NCI-H226 (cell line): ENCODE results near the gene PPFIA1.

Experiments used
- DNase-seq: peaks from one replicate; pipeline ENCODE4 v3.0.0-alpha.2; 2015

PPFIA1 gene

GRCh38 chr11:70299636-70300035, 29.1 kb downstream of the PPFIA1 start:
- DNase-seq: no peak

- DNase-seq: no peak
These were observed 30.7 kb downstream of the PPFIA1 start for GRCh38 chr11:70301191-70301590.

- no peak for DNase-seq
These were observed 31.4 kb downstream of the PPFIA1 start for GRCh38 chr11:70301721-70302418.

- no peak for DNase-seq
These were observed 31.9 kb downstream of the PPFIA1 start for GRCh38 chr11:70302419-70302752.

GRCh38 chr11:70303070-70303469, 32.6 kb downstream of the PPFIA1 start:
- no peak for DNase-seq

GRCh38 chr11:70304208-70304603, 33.7 kb downstream of the PPFIA1 start:
- no peak for DNase-seq

- no peak for DNase-seq
These were observed 35.0 kb downstream of the PPFIA1 start for GRCh38 chr11:70305501-70305900.

- no peak for DNase-seq
These were observed 36.1 kb downstream of the PPFIA1 start for GRCh38 chr11:70306586-70307033.

GRCh38 chr11:70307176-70307575, 36.7 kb downstream of the PPFIA1 start:
- DNase-seq: peak; percentile 48

GRCh38 chr11:70311616-70312015, 41.1 kb downstream of the PPFIA1 start:
- DNase-seq: no peak

GRCh38 chr11:70312401-70313357, 42.2 kb downstream of the PPFIA1 start:
- DNase-seq: no peak

- DNase-seq: no peak
These were observed 43.5 kb downstream of the PPFIA1 start for GRCh38 chr11:70313945-70314344.

GRCh38 chr11:70314730-70315129, 44.2 kb downstream of the PPFIA1 start:
- no peak for DNase-seq

- DNase-seq: no peak
These were observed 45.2 kb downstream of the PPFIA1 start for GRCh38 chr11:70315716-70316115.

GRCh38 chr11:70317581-70318305, 47.3 kb downstream of the PPFIA1 start:
- no peak for DNase-seq

GRCh38 chr11:70319396-70320076, 49.0 kb downstream of the PPFIA1 start:
- DNase-seq: no peak

GRCh38 chr11:70322666-70323065, 52.2 kb downstream of the PPFIA1 start:
- no peak for DNase-seq

GRCh38 chr11:70323806-70324205, 53.3 kb downstream of the PPFIA1 start:
- no peak for DNase-seq

- DNase-seq: no peak
These were observed 54.1 kb downstream of the PPFIA1 start for GRCh38 chr11:70324376-70325115.

- DNase-seq: no peak
These were observed 55.3 kb downstream of the PPFIA1 start for GRCh38 chr11:70325824-70326223.

GRCh38 chr11:70326365-70326811, 55.9 kb downstream of the PPFIA1 start:
- DNase-seq: no peak

GRCh38 chr11:70326833-70327232, 56.3 kb downstream of the PPFIA1 start:
- no peak for DNase-seq
